Neuronal stem cell (in vitro differentiated cells): Measurements from ENCODE around the gene POFUT2.

Experiments
- DNase-seq: peaks from one replicate; pipeline ENCODE4 v3.0.0-alpha.2; 2013; ENCODE audit warnings: low spot score
- H2AFZ ChIP-seq: one replicate; pipeline ENCODE4 v1.6.1; 2013; ENCODE audit warnings: mild to moderate bottlenecking, low read length, inconsistent platforms
- H2AK5ac ChIP-seq: 2 replicates; pipeline ENCODE4 v1.6.1; 2013; ENCODE audit warnings: low read depth, mild to moderate bottlenecking, inconsistent platforms, low read length, moderate library complexity, mixed read lengths
- H2BK120ac ChIP-seq: 2 replicates; pipeline ENCODE4 v1.6.1; 2013; ENCODE audit warnings: low read depth, mild to moderate bottlenecking, inconsistent platforms, low read length, moderate library complexity, mixed read lengths
- H2BK12ac ChIP-seq: one replicate; pipeline ENCODE4 v1.6.1; 2013; ENCODE audit warnings: low read length, inconsistent platforms
- H2BK15ac ChIP-seq: 2 replicates; pipeline ENCODE4 v1.6.1; 2013; ENCODE audit warnings: mild to moderate bottlenecking, low read length, inconsistent platforms, mixed read lengths
- H2BK5ac ChIP-seq: one replicate; pipeline ENCODE4 v1.6.1; 2013; ENCODE audit warnings: inconsistent platforms, mild to moderate bottlenecking, low read length, moderate library complexity
- H3K14ac ChIP-seq: one replicate; pipeline ENCODE4 v1.6.1; 2013; ENCODE audit warnings: low read length, inconsistent platforms
- H3K18ac ChIP-seq: 2 replicates; pipeline ENCODE4 v1.6.1; 2013; ENCODE audit warnings: low read length, inconsistent platforms
- H3K23ac ChIP-seq: 2 replicates; pipeline ENCODE4 v1.6.1; 2013; ENCODE audit warnings: low read depth, mild to moderate bottlenecking, mixed read lengths, low read length, inconsistent platforms; ENCODE audit not compliant: poor library complexity
- H3K27ac ChIP-seq: replicated peaks from 3 replicates; pipeline ENCODE4 v1.5.1; 2013; ENCODE audit warnings: low read length, inconsistent platforms
- H3K27me3 ChIP-seq, 3 experiments: 2 replicates each; pipeline ENCODE4 v1.6.1; 2013; ENCODE audit warnings: low read length in 3 of 3, mild to moderate bottlenecking in 2 of 3, inconsistent platforms in 1 of 3, low read depth in 1 of 3, mixed read lengths in 1 of 3, moderate library complexity in 1 of 3; ENCODE audit not compliant: control insufficient read depth in 3 of 3, insufficient read depth in 3 of 3
- H3K36me3 ChIP-seq, 2 donors: replicated peaks in 1 of 2; 2 replicates each; pipeline ENCODE4 v1.6.1; 2013; ENCODE audit warnings: low read length in 2 of 2; ENCODE audit not compliant: control insufficient read depth in 2 of 2, insufficient read depth in 2 of 2
- H3K4ac ChIP-seq: 2 replicates; pipeline ENCODE4 v1.6.1; 2013; ENCODE audit warnings: inconsistent platforms, mild to moderate bottlenecking, low read length, moderate library complexity
- H3K4me1 ChIP-seq, 2 donors: 1 replicate in 1 of 2; 2 replicates in 1 of 2; pipeline ENCODE4 v1.6.1; 2013; ENCODE audit warnings: low read length in 2 of 2, low read depth in 1 of 2; ENCODE audit not compliant: control insufficient read depth in 2 of 2, insufficient read depth in 1 of 2
- H3K4me2 ChIP-seq: one replicate; pipeline ENCODE4 v1.6.1; 2013; ENCODE audit warnings: mild to moderate bottlenecking, low read length, inconsistent platforms; ENCODE audit not compliant: insufficient read depth, poor library complexity, severe bottlenecking
- H3K4me3 ChIP-seq, 2 donors: 2 replicates each; pipeline ENCODE4 v1.5.1; 2013; ENCODE audit warnings: low read length in 2 of 2, mild to moderate bottlenecking in 2 of 2, inconsistent platforms in 1 of 2, moderate library complexity in 1 of 2
- H3K79me1 ChIP-seq: one replicate; pipeline ENCODE4 v1.6.1; 2013; ENCODE audit warnings: low read depth, mild to moderate bottlenecking, inconsistent platforms, low read length, moderate library complexity
- H3K9ac ChIP-seq: one replicate; pipeline ENCODE4 v1.6.1; 2013; ENCODE audit warnings: mild to moderate bottlenecking, low read depth, low read length, inconsistent platforms; ENCODE audit not compliant: poor library complexity
- H3K9me3 ChIP-seq, 2 donors: replicated peaks in 1 of 2; 2 replicates each; pipeline versions ENCODE3 to v1.6.1; 2013; ENCODE audit warnings: low read length in 2 of 2, mild to moderate bottlenecking in 2 of 2, inconsistent platforms in 1 of 2, low read depth in 1 of 2, mixed read lengths in 1 of 2, moderate library complexity in 1 of 2; ENCODE audit not compliant: control insufficient read depth in 2 of 2, insufficient read depth in 1 of 2
- H4K8ac ChIP-seq: one replicate; pipeline ENCODE4 v1.6.1; 2013; ENCODE audit warnings: low read depth, mild to moderate bottlenecking, inconsistent platforms, low read length, moderate library complexity
- H4K91ac ChIP-seq: one replicate; pipeline ENCODE4 v1.6.1; 2013; ENCODE audit warnings: low read length, low read depth, mild to moderate bottlenecking, inconsistent platforms; ENCODE audit not compliant: poor library complexity
- WGBS, 2 donors: extraction: QIAGEN DNeasy Blood & Tissue Kit; methylation state at CpG; one replicate each; pipeline ENCODE4 v1.1.7; 2013; ENCODE audit warnings: missing lambda C conversion rate in 2 of 2, mixed read lengths in 1 of 2; ENCODE audit not compliant: insufficient read length in 2 of 2, insufficient replicate concordance in 1 of 2; ENCODE audit errors: extremely low coverage in 2 of 2; 5-methylcytosine and 5-hydroxymethylcytosine counted together

Gene POFUT2

DNA sequence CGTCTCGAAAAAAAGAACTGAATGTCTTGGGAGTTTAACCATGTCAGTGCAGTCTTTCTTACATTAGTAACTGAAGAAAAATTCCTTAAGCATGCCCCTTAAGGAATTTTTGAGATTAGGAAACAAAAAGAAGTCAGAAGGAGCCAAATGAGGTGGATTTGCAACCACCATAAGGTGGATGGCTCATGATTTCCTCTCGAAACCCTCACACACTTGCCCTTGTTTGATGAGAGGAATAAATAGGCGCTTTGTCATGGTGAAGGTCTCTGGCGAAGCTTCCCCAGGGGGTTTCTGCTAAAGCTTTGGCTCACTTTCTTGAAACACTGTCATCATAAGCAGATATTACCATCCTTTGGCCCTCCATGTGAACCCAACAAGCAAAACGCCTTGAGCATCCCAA lies 68.2 kb downstream of the POFUT2 start:
- H2BK12ac ChIP-seq: no peak overlapping the region
- no peak overlapping the region for H3K27ac ChIP-seq
- no peak overlapping the region for H3K23ac ChIP-seq
- no peak for DNase-seq
- H2AK5ac ChIP-seq: no peak overlapping the region
- H3K79me1 ChIP-seq: no peaks in the 10 kb centered on the region
- no peak overlapping the region for H3K4me2 ChIP-seq
- no CpG with 5 or more reads among the region's 6 CpGs for WGBS, 2 donors
- H2BK15ac ChIP-seq: no peak overlapping the region
- peaks cover 1 to 3% of the 10 kb centered on the region in 2 donors for H3K36me3 ChIP-seq
- no peak overlapping the region for H4K8ac ChIP-seq
- no peak overlapping the region for H2BK120ac ChIP-seq
- H3K4ac ChIP-seq: no peak overlapping the region
- no peak overlapping the region for H3K18ac ChIP-seq
- H3K9me3 ChIP-seq: peaks cover 2 to 14% of the 10 kb centered on the region in 2 donors
- H2AFZ ChIP-seq: no peak overlapping the region
- H4K91ac ChIP-seq: no peak overlapping the region
- no peak overlapping the region for H3K9ac ChIP-seq
- no peak overlapping the region for H3K14ac ChIP-seq
- no peaks in the 10 kb centered on the region for H3K4me1 ChIP-seq
- H3K27me3 ChIP-seq: no peaks in the 10 kb centered on the region
- H2BK5ac ChIP-seq: no peak overlapping the region
- no peak overlapping the region for H3K4me3 ChIP-seq

DNA sequence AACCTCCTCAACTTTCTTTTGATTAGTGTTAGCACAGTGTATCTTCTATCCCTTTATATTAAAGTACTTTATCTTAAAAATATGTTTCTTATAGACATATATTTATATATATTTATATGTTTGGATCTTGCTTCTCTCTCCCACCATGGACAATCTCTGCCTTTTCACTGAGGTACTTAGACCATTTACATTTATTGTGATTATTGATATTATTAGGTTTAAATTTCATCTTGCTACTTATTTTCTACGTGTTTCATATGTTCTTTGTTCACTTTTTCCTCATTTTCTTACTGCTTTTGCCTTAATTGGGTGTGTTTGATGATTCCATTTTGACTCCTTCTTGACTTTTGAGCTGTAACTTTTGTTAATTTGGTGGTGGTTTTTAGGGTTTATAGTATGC lies 70.7 kb downstream of the POFUT2 start:
- no peak overlapping the region for H2BK5ac ChIP-seq
- no peak overlapping the region for H3K14ac ChIP-seq
- H3K4ac ChIP-seq: no peak overlapping the region
- H3K4me1 ChIP-seq: no peaks in the 10 kb centered on the region
- no peak overlapping the region for H2AK5ac ChIP-seq
- no peak for DNase-seq
- H3K36me3 ChIP-seq: peaks cover 3% of the 10 kb centered on the region in 2 donors
- no CpG with 5 or more reads among the region's 1 CpG for WGBS, 2 donors
- no peak overlapping the region for H2BK15ac ChIP-seq
- no peak overlapping the region for H3K9ac ChIP-seq
- H3K79me1 ChIP-seq: no peaks in the 10 kb centered on the region
- no peak overlapping the region for H3K4me2 ChIP-seq
- no peak overlapping the region for H2AFZ ChIP-seq
- H4K8ac ChIP-seq: no peak overlapping the region
- no peak overlapping the region for H2BK120ac ChIP-seq
- H3K23ac ChIP-seq: no peak overlapping the region
- H3K4me3 ChIP-seq: no peak overlapping the region
- H4K91ac ChIP-seq: no peak overlapping the region
- no peaks in the 10 kb centered on the region for H3K27me3 ChIP-seq
- H3K27ac ChIP-seq: no peak overlapping the region
- H2BK12ac ChIP-seq: no peak overlapping the region
- H3K9me3 ChIP-seq: peaks cover 2 to 14% of the 10 kb centered on the region in 2 donors
- H3K18ac ChIP-seq: no peak overlapping the region

DNA sequence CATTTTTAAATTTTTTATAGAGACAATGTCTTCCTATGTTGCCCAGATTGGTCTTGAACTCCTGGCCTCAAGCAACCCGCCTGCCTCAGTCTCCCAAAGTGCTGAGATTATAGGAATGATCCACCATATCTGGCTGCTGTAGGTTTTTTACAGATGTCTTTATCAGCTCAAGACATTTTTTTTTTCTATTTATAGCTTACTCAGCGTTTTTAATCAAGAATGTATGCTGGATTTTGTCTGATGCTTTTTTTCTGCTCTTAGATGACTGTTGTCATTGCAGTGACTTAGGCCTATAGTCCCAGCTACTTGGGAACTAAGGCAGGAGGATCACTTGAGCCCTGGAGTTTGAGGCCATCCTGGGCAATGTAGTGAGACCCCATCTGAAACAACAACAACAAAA lies 72.5 kb downstream of the POFUT2 start:
- H3K4me2 ChIP-seq: no peak overlapping the region
- no peak overlapping the region for H2BK15ac ChIP-seq
- no peak overlapping the region for H2BK12ac ChIP-seq
- H3K79me1 ChIP-seq: no peaks in the 10 kb centered on the region
- H3K4me3 ChIP-seq: no peak overlapping the region
- peaks cover 2 to 14% of the 10 kb centered on the region in 2 donors for H3K9me3 ChIP-seq
- H3K36me3 ChIP-seq: peaks cover 0 to 2% of the 10 kb centered on the region in 2 donors
- H3K4me1 ChIP-seq: peaks cover 0 to 3% of the 10 kb centered on the region in 2 donors
- no peak overlapping the region for H3K18ac ChIP-seq
- no peak overlapping the region for H2BK5ac ChIP-seq
- no peak overlapping the region for H2AK5ac ChIP-seq
- H2BK120ac ChIP-seq: no peak overlapping the region
- no peak for DNase-seq
- H3K4ac ChIP-seq: no peak overlapping the region
- no peak overlapping the region for H4K8ac ChIP-seq
- no peak overlapping the region for H3K9ac ChIP-seq
- H3K23ac ChIP-seq: no peak overlapping the region
- H3K14ac ChIP-seq: no peak overlapping the region
- no CpG with 5 or more reads among the region's 2 CpGs for WGBS, 2 donors
- no peak overlapping the region for H4K91ac ChIP-seq
- H2AFZ ChIP-seq: no peak overlapping the region
- H3K27ac ChIP-seq: no peak overlapping the region
- H3K27me3 ChIP-seq: no peaks in the 10 kb centered on the region
